HG03378 (cell line): ENCODE results near the gene PSENEN.
"Not testable (repeated sequence)": the region's sequence is repeated elsewhere in the genome, so short reads cannot be mapped to it uniquely, and the experiment has no call there.

Experiments
- ATAC-seq: cut with Tn5 transposase; IDR thresholded peaks from one replicate; pipeline ENCODE4 v1.9.1; 2021; ENCODE audit warnings: mild to moderate bottlenecking, moderate library complexity; ENCODE audit not compliant: unreplicated experiment

Gene PSENEN

GRCh38 chr19:35787227-35787799 lies 41.9 kb downstream of the PSENEN start:
- ATAC-seq = no peak

GRCh38 chr19:35788205-35788960 lies 42.9 kb downstream of the PSENEN start:
- no peak for ATAC-seq

GRCh38 chr19:35789195-35789977 lies 43.9 kb downstream of the PSENEN start:
- ATAC-seq = no peak

DNA sequence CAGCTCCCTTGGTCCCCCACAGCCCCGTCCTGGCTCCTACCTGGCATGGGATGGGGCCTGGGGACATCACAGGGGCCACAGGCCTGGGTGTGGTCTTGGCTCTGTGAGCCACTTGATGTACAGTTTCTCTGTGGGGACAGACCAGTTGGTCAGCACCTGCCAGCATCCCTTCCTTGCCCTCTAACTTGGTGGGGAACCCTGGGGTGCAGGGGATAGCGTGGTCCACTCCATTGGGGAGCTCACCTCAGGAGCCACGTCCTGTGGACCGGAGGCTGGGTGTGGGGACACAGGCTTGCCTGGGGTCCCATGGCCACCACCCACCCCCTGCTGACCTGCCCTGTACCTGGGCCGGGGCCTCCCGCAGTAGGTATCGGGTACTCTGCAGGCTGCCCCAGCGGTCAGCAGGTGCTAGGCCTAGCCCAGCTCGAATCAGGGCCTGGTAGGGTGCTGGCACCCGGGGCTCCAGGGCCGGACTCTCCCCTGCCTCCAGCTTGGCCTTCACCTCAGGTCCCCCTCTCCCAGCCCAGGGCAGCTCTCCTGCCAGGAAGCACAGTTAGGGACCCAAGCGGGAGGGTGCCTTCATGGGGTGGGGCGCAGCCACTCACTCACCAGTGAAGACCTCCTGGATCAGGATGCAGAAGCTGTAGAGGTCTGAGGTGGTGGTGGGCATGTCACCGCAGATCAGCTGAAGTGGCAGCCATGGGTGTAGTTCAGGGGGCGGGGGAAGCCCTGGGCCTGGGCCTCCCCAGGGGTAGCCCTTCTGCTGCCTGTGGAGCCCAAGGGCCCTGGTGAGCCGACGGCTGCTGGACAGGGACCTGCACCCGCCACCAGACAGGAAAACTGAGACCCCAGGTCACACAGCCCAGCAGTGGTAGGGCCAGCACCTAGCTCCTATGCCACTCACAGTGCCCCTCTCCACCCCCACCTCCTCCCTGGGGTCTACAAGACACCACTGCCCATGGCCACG lies 44.8 kb downstream of the PSENEN start:
- no peak for ATAC-seq

GRCh38 chr19:35790981-35791813 lies 45.7 kb downstream of the PSENEN start:
- ATAC-seq = no peak

GRCh38 chr19:35791814-35792279 lies 46.4 kb downstream of the PSENEN start:
- ATAC-seq = no peak

DNA sequence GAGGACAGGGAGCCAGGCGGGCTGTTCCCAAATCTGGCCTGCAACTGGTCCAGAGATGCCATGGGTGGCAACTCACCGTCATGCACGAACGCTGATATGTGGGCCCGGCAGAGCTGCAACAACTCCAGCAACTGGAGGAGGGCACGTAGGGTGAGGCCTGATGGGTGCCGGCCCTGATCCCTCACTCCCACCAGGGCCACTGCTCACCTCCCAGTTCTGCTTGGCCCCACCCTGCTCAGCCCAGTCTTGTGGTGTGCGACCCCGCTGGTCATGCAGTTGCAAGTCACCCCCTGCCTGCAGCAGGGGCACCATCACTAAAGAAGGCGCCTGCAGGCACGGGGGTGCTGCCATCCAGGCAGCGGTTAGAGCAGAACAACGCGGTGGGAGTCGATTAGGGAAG lies 46.9 kb downstream of the PSENEN start:
- ATAC-seq = no peak

- no peak for ATAC-seq
These were observed 47.4 kb downstream of the PSENEN start for GRCh38 chr19:35792888-35793287.

DNA sequence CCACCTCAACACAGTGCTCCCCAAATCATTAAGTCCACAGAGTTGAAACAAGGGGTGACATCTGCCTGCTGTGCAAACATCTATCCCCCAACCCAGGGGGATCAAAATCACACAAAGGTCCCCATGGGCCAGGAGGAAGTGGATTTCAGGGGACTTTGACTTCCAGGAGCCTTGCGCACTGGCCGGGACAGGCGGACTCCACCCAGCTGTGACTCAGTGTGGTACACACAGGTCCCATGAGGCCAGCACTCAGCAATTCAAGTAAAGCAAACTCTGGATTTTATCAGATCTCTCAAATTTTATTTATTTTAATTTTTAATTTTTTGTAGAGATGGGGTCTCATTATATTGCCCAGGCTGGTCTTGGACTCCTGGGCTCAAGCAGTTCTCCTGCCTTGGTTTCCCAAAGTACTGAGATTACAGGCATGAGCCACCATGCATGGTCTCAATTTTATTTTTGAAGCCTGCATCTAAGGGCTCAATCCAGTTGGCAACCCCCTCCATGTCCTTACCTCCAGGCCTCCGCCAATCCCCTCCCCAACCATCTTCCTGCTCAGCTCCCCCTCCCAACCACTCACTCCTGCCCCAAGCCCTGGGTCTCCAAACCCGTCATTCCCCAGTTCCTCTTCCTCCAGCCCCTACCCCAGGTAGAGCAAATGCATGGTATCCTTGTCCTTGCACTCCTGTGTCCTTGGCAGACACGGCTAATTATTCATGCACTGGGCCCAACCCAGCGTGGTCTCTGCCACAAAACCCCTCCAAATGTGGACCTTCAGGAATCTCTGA lies 48.1 kb downstream of the PSENEN start:
- ATAC-seq = no peak

GRCh38 chr19:35795564-35795963 lies 50.1 kb downstream of the PSENEN start:
- ATAC-seq = not testable (repeated sequence)
